GM06990 (cell line): ENCODE results near the gene THAP3.

Source experiments
- DNase-seq: peaks from one replicate; pipeline ENCODE4 v3.0.0-alpha.2; 2011; ENCODE audit not compliant: insufficient read length; ENCODE audit errors: extremely low read depth
- H3K27me3 ChIP-seq: replicated peaks from 2 replicates; pipeline ENCODE4 v1.6.0; 2011; ENCODE audit warnings: low read length; ENCODE audit not compliant: control insufficient read depth, insufficient read depth
- H3K36me3 ChIP-seq: 2 replicates; pipeline ENCODE4 v1.5.1; 2011; ENCODE audit warnings: low read length; ENCODE audit not compliant: control insufficient read depth, insufficient read depth
- H3K4me3 ChIP-seq: replicated peaks from 2 replicates; pipeline ENCODE4 v1.5.1; 2011; ENCODE audit warnings: low read depth, mild to moderate bottlenecking, control low read depth, low read length
- TF ChIP-seq, protein P1 (sequence below): IDR thresholded peaks from 2 replicates; pipeline ENCODE4 v1.5.1; 2011; ENCODE audit warnings: low read length, control low read depth, mild to moderate bottlenecking, inconsistent platforms; ENCODE audit not compliant: insufficient read depth, poor library complexity, severe bottlenecking

Gene THAP3

DNA sequence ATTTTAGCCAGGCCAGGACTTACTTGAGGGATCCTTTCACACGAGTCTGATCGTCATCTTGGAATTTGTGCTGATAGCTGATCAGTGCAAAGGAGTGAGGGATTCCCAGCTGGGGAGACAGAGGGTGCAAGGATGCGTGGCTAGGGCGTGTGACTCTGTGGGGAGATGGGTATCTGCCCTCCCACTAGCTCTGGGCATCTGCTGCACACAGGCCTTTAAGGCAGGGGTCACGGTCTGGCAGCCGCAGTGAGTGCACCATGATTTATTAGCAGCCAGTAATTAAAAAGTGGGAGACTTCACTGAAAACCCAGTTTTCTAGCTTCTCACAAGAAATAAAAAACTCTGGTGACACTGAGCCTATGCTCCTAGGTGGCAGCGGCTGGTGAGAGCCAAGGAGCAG lies 20.4 kb downstream of the THAP3 start:
- H3K36me3 ChIP-seq: peaks cover 18% of the 10 kb centered on the region
- TF ChIP-seq, protein P1, sequence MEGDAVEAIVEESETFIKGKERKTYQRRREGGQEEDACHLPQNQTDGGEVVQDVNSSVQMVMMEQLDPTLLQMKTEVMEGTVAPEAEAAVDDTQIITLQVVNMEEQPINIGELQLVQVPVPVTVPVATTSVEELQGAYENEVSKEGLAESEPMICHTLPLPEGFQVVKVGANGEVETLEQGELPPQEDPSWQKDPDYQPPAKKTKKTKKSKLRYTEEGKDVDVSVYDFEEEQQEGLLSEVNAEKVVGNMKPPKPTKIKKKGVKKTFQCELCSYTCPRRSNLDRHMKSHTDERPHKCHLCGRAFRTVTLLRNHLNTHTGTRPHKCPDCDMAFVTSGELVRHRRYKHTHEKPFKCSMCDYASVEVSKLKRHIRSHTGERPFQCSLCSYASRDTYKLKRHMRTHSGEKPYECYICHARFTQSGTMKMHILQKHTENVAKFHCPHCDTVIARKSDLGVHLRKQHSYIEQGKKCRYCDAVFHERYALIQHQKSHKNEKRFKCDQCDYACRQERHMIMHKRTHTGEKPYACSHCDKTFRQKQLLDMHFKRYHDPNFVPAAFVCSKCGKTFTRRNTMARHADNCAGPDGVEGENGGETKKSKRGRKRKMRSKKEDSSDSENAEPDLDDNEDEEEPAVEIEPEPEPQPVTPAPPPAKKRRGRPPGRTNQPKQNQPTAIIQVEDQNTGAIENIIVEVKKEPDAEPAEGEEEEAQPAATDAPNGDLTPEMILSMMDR: no peak
- no peak for DNase-seq
- H3K27me3 ChIP-seq: no peaks in the 10 kb centered on the region
- no peak overlapping the region for H3K4me3 ChIP-seq

DNA sequence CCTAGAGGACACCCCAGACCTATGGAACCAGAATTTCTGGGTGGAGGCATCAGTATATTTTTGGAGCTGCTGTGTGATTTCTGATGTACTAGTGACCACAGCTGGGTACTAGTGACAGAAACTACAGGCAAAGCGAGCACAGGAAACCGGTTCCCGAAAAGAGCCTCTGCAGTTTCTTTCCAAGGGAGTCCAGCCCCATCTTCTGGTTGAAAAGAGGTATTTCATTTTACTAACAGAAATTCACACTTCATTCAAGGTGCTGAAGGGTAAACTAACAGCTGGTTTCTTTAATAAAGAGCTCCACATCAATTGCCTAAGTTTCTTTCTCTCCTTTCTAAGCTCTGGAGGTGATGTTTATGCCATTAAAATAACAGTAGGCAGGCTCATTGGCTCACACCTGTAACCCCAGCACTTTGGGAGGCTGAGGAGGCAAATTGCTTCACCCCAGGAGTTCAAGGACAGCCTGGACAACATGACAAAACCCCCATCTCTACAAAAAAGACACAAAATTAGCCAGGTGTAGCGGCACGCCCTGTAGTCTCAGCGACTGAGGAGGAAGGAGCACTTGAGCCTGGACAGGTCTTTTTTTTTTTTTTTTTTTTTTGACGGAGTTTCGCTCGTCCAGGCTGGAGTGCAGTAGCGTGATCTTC lies 22.0 kb downstream of the THAP3 start:
- Histone ChIP-seq H3K27me3 (no peaks in the 10 kb centered on the region), H3K36me3 (peaks cover 22% of the 10 kb centered on the region), H3K4me3 (no peak overlapping the region)
- no peak for DNase-seq
- TF ChIP-seq, protein P1: peak; percentile 51

- Histone ChIP-seq H3K27me3 (no peaks in the 10 kb centered on the region), H3K4me3 (no peak overlapping the region), H3K36me3 (peaks cover 27% of the 10 kb centered on the region)
- TF ChIP-seq, protein P1: no peak
- no peak for DNase-seq
Observed at GRCh38 chr1:6648556-6648955, 23.9 kb downstream of the THAP3 start.

DNA sequence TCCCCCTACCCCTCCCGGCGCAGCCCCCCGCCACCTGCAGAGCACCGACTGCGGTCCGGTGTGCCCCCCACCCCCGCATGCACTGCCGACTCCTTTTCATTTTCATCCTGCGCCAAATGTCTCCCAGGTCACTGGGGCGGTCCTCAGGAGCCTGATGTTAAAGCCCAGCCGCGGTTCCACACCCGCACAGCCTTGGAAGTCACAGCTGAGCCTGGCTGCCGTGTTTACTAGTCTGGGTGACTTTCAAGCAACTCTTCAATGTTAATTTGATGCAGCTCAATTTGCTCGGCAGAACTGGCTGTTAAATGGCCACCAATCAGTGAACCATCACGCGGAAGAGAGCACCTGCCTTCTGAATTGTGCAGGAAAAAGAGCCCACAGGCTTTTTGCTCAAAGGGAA lies 27.2 kb downstream of the THAP3 start:
- Histone ChIP-seq H3K36me3 (peaks cover 13% of the 10 kb centered on the region), H3K27me3 (no peaks in the 10 kb centered on the region), H3K4me3 (no peak overlapping the region)
- TF ChIP-seq, protein P1: no peak
- no peak for DNase-seq

DNA sequence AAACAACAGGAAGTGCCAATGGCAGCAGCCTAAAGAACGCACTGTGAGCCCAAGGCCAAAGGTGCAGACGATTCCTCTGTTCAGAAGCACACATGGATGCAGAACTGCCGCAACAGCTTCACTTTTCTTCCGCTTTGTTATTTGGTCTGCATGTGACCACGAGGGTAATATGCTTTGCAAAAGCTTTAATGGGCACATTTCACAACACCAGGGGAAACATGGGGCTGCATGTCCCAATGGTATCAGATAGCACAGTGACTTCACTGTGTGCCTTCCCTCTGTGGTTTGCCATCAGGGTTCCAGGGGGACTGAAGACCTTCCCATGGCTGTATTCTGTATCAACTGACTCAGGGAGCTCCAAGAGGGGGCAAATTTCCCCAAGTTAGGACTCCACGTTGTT lies 28.3 kb downstream of the THAP3 start:
- Histone ChIP-seq H3K36me3 (peaks cover 17% of the 10 kb centered on the region), H3K27me3 (no peaks in the 10 kb centered on the region), H3K4me3 (no peak overlapping the region)
- DNase-seq: no peak
- TF ChIP-seq, protein P1: no peak
